ENCODE measurements around the gene DYRK1A.

- TF ChIP-seq CTCF (IDR thresholded peaks at IDR 0.05) (no peak), POLR2A (IDR thresholded peaks at IDR 0.05; ENCODE audit: low read depth) (no peak), EP300 (IDR thresholded peaks at IDR 0.05) (no peak)
Observed at GRCh38 chr21:37447288-37447936, 80.8 kb downstream of the DYRK1A start.

All from esophagus muscularis mucosa (tissue), 4 donors.